ENCODE results near the gene TSPAN4. TPM values are rescaled to one million over a fixed set of nuclear protein-coding genes. Genes with fewer than 3 reads are reported as not detected.

The TSPAN4 gene
- total and polyA plus RNA-seq, 2 of the 13 experiments (the other 11 are each of a cell fraction or from before 2014, with no cell fraction given), result 31.7 to 68.3 TPM

DNA sequence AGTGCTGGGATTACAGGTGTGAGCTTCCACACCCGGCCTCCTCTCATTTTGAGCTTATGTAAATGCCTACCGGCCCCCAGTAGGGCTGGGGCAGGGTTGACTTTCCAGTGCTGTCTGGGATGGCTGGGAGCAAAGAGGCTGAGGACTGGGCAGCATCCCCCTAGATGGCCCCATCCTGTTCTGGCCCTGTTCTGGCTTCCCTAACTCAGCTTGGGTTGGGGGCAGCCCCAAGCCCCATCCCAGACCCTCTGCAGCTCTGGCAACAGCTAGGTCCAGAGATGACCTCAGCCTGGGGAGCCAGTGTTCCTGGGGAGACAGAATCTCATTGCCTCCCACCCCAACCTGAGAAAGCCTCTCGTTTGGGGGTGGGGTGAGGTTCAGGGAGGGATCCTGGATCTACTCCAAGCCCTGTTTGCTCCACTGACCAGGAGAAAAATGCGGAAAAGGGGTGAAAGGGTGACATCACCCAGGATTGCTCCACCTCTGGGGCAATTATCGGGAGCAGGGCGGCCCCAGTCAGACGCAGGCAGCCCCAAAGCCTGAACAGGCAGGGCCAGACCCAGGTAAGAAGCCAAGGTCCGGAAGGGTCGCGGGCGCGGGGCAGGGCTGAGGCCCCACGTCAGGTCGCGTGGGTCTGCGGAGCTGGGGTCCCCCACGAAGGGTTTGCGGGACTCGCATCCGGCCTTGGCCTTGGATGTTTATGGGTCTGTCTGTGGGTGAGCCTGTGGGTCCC lies 24.1 kb upstream of the TSPAN4 start, which contains the start of gene PNPLA2 (continued):
- TF ChIP-seq CBFB (CRISPR knock-in tag; IDR thresholded peaks at IDR 0.05) (no peak), ZNF468 (CRISPR knock-in tag; IDR thresholded peaks at IDR 0.05) (no peak), JUN (CRISPR knock-in tag; IDR thresholded peaks at IDR 0.05) (peak; percentile 88; the same call in 1 of the 2 replicates), ZMYM4 (CRISPR knock-in tag; IDR thresholded peaks at IDR 0.05) (0 out of 2 replicates have a peak, but pooled peaks have one; percentile 24)
- TF ChIP-seq, protein P1, sequence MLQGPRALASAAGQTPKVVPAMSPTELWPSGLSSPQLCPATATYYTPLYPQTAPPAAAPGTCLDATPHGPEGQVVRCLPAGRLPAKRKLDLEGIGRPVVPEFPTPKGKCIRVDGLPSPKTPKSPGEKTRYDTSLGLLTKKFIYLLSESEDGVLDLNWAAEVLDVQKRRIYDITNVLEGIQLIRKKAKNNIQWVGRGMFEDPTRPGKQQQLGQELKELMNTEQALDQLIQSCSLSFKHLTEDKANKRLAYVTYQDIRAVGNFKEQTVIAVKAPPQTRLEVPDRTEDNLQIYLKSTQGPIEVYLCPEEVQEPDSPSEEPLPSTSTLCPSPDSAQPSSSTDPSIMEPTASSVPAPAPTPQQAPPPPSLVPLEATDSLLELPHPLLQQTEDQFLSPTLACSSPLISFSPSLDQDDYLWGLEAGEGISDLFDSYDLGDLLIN (CRISPR knock-in tag; IDR thresholded peaks at IDR 0.05; ENCODE audit: borderline replicate concordance), result 0 out of 2 replicates have a peak, but pooled peaks have one; percentile 15

DNA sequence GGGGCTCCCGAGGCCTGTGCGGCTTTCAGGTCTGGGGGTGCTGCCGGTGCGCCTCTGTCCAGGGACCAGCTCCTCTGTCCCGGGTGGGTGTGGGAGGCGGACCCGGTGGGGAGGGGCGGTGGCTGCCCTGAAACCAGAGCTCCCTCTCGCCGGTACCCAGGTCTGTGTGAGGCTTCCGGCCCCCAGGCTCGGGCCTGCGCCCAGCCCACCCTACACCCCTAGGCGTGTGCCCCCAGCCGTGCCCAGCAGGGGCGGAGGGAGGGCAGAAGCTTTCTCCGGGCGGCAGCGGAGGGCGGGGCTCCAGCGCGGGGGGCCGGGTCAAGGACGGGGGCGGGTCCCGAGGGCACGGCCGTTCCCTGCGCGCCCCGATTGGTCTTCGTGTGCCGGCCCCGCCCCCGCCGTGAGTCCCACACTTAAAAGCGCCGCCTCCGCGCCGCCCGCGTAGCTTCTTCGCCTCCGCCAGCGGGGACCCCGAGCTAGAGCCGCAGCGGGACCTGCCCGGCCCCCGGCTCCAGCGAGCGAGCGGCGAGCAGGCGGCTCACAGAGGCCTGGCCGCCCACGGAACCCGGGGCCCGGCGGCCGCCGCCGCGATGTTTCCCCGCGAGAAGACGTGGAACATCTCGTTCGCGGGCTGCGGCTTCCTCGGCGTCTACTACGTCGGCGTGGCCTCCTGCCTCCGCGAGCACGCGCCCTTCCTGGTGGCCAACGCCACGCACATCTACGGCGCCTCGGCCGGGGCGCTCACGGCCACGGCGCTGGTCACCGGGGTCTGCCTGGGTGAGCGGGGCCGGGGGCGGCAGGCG lies 23.3 kb upstream of the TSPAN4 start:
- BruUV-seq (replicated peaks), result no TSS peak
- Histone ChIP-seq H3K79me2 (ENCODE audit: insufficient read depth, low read length) (peaks cover 20% of the 10 kb centered on the region), H3K4me1 (ENCODE audit: insufficient read depth, low read length) (peaks cover 24% of the 10 kb centered on the region), H3K4me3 (replicated peaks in 1 of 3; ENCODE audit: insufficient read depth in 1 of 3, low read depth in 2 of 3, low read length in 3 of 3) (peak overlapping the region; percentile 80 to 98 (median 94)), H3K27ac (ENCODE audit: extremely low read length, insufficient read depth, low read length) (peak overlapping the region; percentile 92), H3K9me3 (ENCODE audit: low read length) (no peaks in the 10 kb centered on the region), H4K20me1 (ENCODE audit: insufficient read depth, low read length) (peaks cover 20% of the 10 kb centered on the region), H2AFZ (ENCODE audit: low read length) (no peak overlapping the region), H3K9ac (ENCODE audit: insufficient read depth, low read depth, low read length) (peak overlapping the region; percentile 92), H3K4me2 (ENCODE audit: low read depth, low read length) (peak overlapping the region; percentile 98), H3K36me3 (replicated peaks in 1 of 2; ENCODE audit: control insufficient read depth in 1 of 2, insufficient read depth in 2 of 2, low read length in 2 of 2) (peaks cover 7 to 13% of the 10 kb centered on the region in 2 experiments; a peak in 4 of 5 replicates), H3K27me3 (ENCODE audit: control insufficient read depth in 1 of 2, insufficient read depth in 2 of 2, low read length in 2 of 2) (no peaks in the 10 kb centered on the region; a peak in 1 of 5 replicates)
- DNase-seq (ENCODE audit: low spot score) (peak; percentile 77), FAIRE-seq (no peak), ATAC-seq (peak; percentile 61)
- intact Hi-C loops (cut with micrococcal nuclease; ENCODE audit: unreplicated experiment) (no loop called here), in situ Hi-C loops (cut with HindIII; ENCODE audit: extremely low pct_ligation_motif_present, low pct_unique_long_range_greater_than_20kb) (no loop called here)
- 3% methylated on average over 14 of the region's 96 CpGs for WGBS (ENCODE audit: low lambda C conversion rate)
- ChIA-PET CTCF (ENCODE audit: low intra/inter-chr PET ratio, low total read pairs) (no interaction called here), POLR2A (interaction anchor here (0.7 to 9.2 kb wide), 27 partner anchors 9 to 443 kb away, joined by 3 to 264 read pairs (median 5); partner anchors contain the start of genes CD151, CHID1, CRACR2B and DEAF1)
- TF ChIP-seq ZSCAN29 (CRISPR knock-in tag; conservative IDR thresholded peaks at IDR 0.05), result peak; percentile 16; the same call in 1 of the 2 replicates
- TF ChIP-seq KAT7 (CRISPR knock-in tag; IDR thresholded peaks at IDR 0.05; ENCODE audit: borderline replicate concordance), result peak; percentile 21; the same call in 1 of the 2 replicates
- TF ChIP-seq, protein P2, sequence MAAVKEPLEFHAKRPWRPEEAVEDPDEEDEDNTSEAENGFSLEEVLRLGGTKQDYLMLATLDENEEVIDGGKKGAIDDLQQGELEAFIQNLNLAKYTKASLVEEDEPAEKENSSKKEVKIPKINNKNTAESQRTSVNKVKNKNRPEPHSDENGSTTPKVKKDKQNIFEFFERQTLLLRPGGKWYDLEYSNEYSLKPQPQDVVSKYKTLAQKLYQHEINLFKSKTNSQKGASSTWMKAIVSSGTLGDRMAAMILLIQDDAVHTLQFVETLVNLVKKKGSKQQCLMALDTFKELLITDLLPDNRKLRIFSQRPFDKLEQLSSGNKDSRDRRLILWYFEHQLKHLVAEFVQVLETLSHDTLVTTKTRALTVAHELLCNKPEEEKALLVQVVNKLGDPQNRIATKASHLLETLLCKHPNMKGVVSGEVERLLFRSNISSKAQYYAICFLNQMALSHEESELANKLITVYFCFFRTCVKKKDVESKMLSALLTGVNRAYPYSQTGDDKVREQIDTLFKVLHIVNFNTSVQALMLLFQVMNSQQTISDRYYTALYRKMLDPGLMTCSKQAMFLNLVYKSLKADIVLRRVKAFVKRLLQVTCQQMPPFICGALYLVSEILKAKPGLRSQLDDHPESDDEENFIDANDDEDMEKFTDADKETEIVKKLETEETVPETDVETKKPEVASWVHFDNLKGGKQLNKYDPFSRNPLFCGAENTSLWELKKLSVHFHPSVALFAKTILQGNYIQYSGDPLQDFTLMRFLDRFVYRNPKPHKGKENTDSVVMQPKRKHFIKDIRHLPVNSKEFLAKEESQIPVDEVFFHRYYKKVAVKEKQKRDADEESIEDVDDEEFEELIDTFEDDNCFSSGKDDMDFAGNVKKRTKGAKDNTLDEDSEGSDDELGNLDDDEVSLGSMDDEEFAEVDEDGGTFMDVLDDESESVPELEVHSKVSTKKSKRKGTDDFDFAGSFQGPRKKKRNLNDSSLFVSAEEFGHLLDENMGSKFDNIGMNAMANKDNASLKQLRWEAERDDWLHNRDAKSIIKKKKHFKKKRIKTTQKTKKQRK (IDR thresholded peaks at IDR 0.05; ENCODE audit: low read length), result no peak
- TF ChIP-seq SRF (IDR thresholded peaks at IDR 0.05; ENCODE audit: low read depth, low read length), result no peak
- no peak; the same call in 1 of the 2 replicates for TF ChIP-seq NFKB2 (CRISPR knock-in tag; IDR thresholded peaks at IDR 0.05; ENCODE audit: borderline replicate concordance)
- TF ChIP-seq TRIM24 (CRISPR knock-in tag; IDR thresholded peaks at IDR 0.05), result no peak
- TF ChIP-seq ZNF850 (CRISPR knock-in tag; conservative IDR thresholded peaks at IDR 0.05), result no peak
- TF ChIP-seq TARDBP (CRISPR knock-in tag; IDR thresholded peaks at IDR 0.05), result peak; percentile 36; the same call in 1 of the 2 replicates
- TF ChIP-seq ZNF33A (CRISPR knock-in tag; IDR thresholded peaks at IDR 0.05; ENCODE audit: borderline replicate concordance), result no peak
- peak; percentile 57; the same call in 1 of the 2 replicates for TF ChIP-seq ZNF556 (CRISPR knock-in tag; IDR thresholded peaks at IDR 0.05; ENCODE audit: borderline replicate concordance)
